Activated T-cell treated with anti-CD3 and anti-CD28 coated beads, Interleukin-2, amount 50 U/mL, for 72 hours (primary cell): ENCODE measurements around the gene SRMS. TPM values are rescaled to one million over a fixed set of nuclear protein-coding genes. Genes with fewer than 3 reads are reported as not detected.
A peak's percentile ranks its signal among the peaks of the same experiment; 100 is the strongest.
"Not testable (repeated sequence)": the region's sequence is repeated elsewhere in the genome, so short reads cannot be mapped to it uniquely, and the experiment has no call there.

ENCODE experiments used
- ATAC-seq, 2 donors: fragments of 150-1000 bp; cut with Tn5 transposase; replicated peaks in 1 of 2; 2 replicates each; pipeline ENCODE4 v1.10.0; 2021; ENCODE audit warnings: moderate library complexity in 2 of 2, mild to moderate bottlenecking in 1 of 2
- DNase-seq, 2 donors: peaks; one replicate each; pipeline ENCODE4 v3.0.0; 2021 to 2022; ENCODE audit warnings: mixed read lengths in 1 of 2
- H3K27ac Mint-ChIP-seq: one replicate; pipeline ENCODE4 v1.8.0; 2022; ENCODE audit warnings: mild to moderate bottlenecking, moderate library complexity, mixed read lengths
- H3K27me3 Mint-ChIP-seq: one replicate; pipeline ENCODE4 v1.8.0; 2022; ENCODE audit warnings: low read depth, mixed read lengths
- H3K36me3 Mint-ChIP-seq, 2 donors: one replicate each; pipeline ENCODE4 v1.8.0; 2022; ENCODE audit warnings: mixed read lengths in 2 of 2, mild to moderate bottlenecking in 1 of 2; ENCODE audit not compliant: insufficient read depth in 2 of 2
- H3K4me1 Mint-ChIP-seq: one replicate; pipeline ENCODE4 v1.8.0; 2022; ENCODE audit warnings: low read depth, mixed read lengths
- H3K4me3 Mint-ChIP-seq, 2 donors: one replicate each; pipeline ENCODE4 v1.8.0; 2022; ENCODE audit warnings: mild to moderate bottlenecking in 2 of 2, mixed read lengths in 2 of 2, moderate library complexity in 2 of 2
- H3K9me3 Mint-ChIP-seq, 2 donors: one replicate each; pipeline ENCODE4 v1.8.0; 2022; ENCODE audit warnings: mixed read lengths in 2 of 2
- total RNA-seq, 2 donors: library from RNA; stranded (reverse); gene quantifications; one replicate each; pipeline ENCODE4 v1.2.3, GENCODE V29; 2022

SRMS gene
- total RNA-seq, 2 donors from 2014 or later, result not detected

DNA sequence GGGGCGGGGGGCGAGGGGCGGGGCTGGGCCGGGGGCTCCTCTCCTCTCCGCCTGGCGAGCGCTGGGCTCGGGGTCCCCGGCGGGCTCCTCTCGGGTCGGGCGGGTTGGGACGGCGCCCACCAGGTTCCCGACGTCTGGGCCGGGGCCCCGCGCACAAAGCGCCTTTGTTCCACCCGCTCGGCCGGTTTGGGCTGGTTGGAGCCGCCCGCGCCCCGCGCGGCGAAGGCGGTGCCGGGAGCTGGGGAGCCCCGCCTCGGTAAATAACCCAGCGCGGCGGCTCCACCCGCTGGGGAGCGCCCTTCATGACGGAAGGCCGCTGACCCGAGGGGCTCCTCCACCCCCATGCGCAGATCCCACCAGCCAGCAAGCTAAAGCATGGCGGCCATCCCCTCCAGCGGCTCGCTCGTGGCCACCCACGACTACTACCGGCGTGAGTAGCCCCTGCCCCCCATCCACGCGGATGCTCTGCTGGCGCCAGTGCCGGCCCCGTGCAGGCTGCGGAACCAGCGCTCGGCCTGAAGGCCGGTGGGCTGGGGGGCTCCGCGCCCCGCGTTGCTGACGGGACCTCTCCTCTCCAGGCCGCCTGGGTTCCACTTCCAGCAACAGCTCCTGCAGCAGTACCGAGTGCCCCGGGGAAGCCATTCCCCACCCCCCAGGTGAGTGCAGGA, 26.5 kb downstream of the SRMS start:
- no peak overlapping the region for H3K27ac Mint-ChIP-seq
- H3K4me3 Mint-ChIP-seq, result peak overlapping the region; percentile 85 to 89
- peaks cover 8 to 17% of the 10 kb centered on the region in 2 donors for H3K36me3 Mint-ChIP-seq
- peaks cover 17% of the 10 kb centered on the region for H3K4me1 Mint-ChIP-seq
- DNase-seq (peak; percentile 67 to 79), ATAC-seq (peak; percentile 58 to 59)
- H3K9me3 Mint-ChIP-seq, result peaks cover 3 to 5% of the 10 kb centered on the region in 2 donors
- no peaks in the 10 kb centered on the region for H3K27me3 Mint-ChIP-seq

- H3K4me1 Mint-ChIP-seq, result peaks cover 17% of the 10 kb centered on the region
- peak within 1 kb of the TSS; percentile 85 to 89 for H3K4me3 Mint-ChIP-seq
- peaks cover 3 to 5% of the 10 kb centered on the region in 2 donors for H3K9me3 Mint-ChIP-seq
- DNase-seq, result peak; percentile 79 to 89
- H3K27me3 Mint-ChIP-seq, result no peaks in the 10 kb centered on the region
- H3K36me3 Mint-ChIP-seq, result peaks cover 10 to 17% of the 10 kb centered on the region in 2 donors
- no peak within 1 kb of the TSS for H3K27ac Mint-ChIP-seq
- peak; percentile 87 to 91 for ATAC-seq
These were observed 27.0 kb downstream of the SRMS start, which contains the start of gene PPDPF for GRCh38 chr20:63520504-63520933. Gene PPDPF, plus strand, starts transcription at chr20:63520765. Its CDS starts 544 bp downstream, at chr20:63521309.

GRCh38 chr20:63519668-63520503, 27.7 kb downstream of the SRMS start:
- Mint-ChIP-seq H3K36me3 (peaks cover 12 to 17% of the 10 kb centered on the region in 2 donors), H3K27ac (no peak overlapping the region), H3K4me3 (peak overlapping the region; percentile 74 to 77), H3K27me3 (no peaks in the 10 kb centered on the region), H3K9me3 (peaks cover 3 to 11% of the 10 kb centered on the region in 2 donors), H3K4me1 (peaks cover 17% of the 10 kb centered on the region)
- ATAC-seq (peak; percentile 69 to 74), DNase-seq (peak; percentile 77 to 81)

DNA sequence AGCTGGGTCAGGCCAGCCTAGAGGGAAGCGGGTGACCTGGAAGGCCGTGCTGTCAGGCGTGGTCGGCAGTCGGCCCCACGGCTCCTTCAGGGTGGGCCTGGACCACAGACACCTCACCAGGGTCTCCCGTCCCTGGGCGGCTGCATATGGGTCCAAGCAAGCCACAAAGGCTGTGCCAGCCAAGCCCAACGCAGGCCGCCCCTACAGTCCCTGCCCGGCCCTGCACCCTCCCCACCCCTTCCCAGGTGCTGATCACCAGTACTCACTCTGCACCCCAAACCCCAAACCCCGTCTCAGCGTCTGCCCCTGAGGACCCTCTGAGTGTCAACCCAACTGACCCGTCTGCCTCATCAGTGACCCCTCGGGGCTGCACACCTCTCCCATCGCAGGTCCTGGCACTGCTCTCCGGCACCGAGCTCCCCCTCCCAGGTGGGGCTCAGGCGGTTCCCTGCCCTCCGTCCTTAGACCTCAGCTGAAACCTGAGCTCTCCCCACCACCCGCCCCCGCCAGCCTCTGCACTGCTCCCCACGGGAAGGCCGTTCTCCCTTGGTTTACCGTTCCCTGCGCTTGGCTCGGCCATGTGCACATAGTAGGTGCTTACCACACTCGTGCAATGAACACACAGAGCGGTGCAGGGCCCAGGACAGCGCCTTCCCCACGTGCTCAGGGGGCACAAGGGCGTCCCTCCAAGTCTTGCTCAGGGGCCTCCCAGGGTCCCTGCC, 28.4 kb downstream of the SRMS start:
- H3K4me1 Mint-ChIP-seq, result peaks cover 10% of the 10 kb centered on the region
- DNase-seq (no peak), ATAC-seq (no peak)
- H3K9me3 Mint-ChIP-seq, result peaks cover 5 to 11% of the 10 kb centered on the region in 2 donors
- H3K27me3 Mint-ChIP-seq, result peaks cover 4% of the 10 kb centered on the region
- H3K27ac Mint-ChIP-seq, result no peak overlapping the region
- peak overlapping the region; percentile 74 to 77 for H3K4me3 Mint-ChIP-seq
- peaks cover 12 to 15% of the 10 kb centered on the region in 2 donors for H3K36me3 Mint-ChIP-seq

- H3K36me3 Mint-ChIP-seq, result peaks cover 7 to 9% of the 10 kb centered on the region in 2 donors
- peaks cover 7% of the 10 kb centered on the region for H3K27me3 Mint-ChIP-seq
- DNase-seq (no peak), ATAC-seq (no peak)
- peaks cover 8% of the 10 kb centered on the region for H3K4me1 Mint-ChIP-seq
- H3K4me3 Mint-ChIP-seq, result peak overlapping the region; percentile 42 to 77
- no peak overlapping the region for H3K27ac Mint-ChIP-seq
- H3K9me3 Mint-ChIP-seq, result peaks cover 5 to 7% of the 10 kb centered on the region in 2 donors
These were observed 29.1 kb downstream of the SRMS start for GRCh38 chr20:63518351-63518861.

DNA sequence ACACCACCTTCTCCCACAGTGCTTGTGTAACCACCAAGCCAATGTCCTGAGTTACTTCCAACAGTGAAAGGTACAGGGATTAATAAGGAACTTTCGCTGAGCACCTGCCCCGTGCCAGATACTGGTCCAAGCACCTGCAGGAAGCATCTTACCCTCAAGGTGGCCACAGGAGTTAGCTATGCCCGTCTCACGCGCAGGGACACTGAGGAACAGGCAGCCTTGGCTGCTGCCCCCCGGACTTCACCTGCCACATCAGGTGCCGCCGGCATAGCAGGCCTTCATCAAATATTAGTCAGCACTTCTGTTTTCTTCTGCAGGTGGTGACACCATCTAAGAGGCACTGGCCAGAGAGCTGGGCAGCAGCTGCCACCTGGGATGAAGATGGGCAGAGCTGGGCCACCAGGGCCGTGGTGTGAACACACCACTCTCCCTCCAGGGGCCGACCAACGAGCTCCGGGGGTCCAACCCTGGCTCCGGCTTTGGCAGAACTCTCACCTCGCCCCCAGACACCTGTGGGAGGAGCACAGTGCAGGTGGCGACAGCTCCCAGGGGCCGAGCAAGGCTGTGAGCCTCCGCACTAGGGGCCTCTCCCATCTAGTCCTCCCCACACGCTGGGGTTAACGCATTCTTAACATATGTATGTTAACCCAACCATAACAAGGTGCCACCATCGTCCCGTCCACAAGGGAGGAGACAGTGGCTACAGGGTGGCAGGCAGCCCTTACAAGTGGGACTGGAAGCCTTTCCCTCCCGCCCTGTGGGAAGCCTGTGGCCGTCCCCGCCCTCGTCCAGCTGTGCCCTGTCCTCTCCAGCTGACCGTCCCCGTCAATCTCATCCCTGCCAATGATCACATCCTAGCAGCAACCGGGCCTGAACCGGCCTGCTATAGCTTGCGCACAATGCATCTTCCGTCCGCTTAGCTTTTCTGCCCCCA, 29.9 kb downstream of the SRMS start:
- H3K27ac Mint-ChIP-seq, result no peak overlapping the region
- DNase-seq (no peak), ATAC-seq (no peak)
- H3K9me3 Mint-ChIP-seq, result peaks cover 4 to 6% of the 10 kb centered on the region in 2 donors
- peaks cover 7% of the 10 kb centered on the region for H3K4me1 Mint-ChIP-seq
- peak overlapping the region in 1 of 2 donors; percentile 3 for H3K4me3 Mint-ChIP-seq
- H3K36me3 Mint-ChIP-seq, result peaks cover 4 to 5% of the 10 kb centered on the region in 2 donors
- H3K27me3 Mint-ChIP-seq, result peaks cover 14% of the 10 kb centered on the region

GRCh38 chr20:63514520-63514919, 33.0 kb downstream of the SRMS start:
- H3K9me3 Mint-ChIP-seq, DNase-seq, H3K4me3 Mint-ChIP-seq, H3K36me3 Mint-ChIP-seq, H3K4me1 Mint-ChIP-seq, ATAC-seq, H3K27ac Mint-ChIP-seq: not testable (repeated sequence)
- peaks cover 41% of the 10 kb centered on the region for H3K27me3 Mint-ChIP-seq

GRCh38 chr20:63513207-63513606, 34.3 kb downstream of the SRMS start:
- Mint-ChIP-seq H3K36me3 (peaks cover 2 to 4% of the 10 kb centered on the region in 2 donors), H3K27me3 (peaks cover 50% of the 10 kb centered on the region), H3K4me1 (no peaks in the 10 kb centered on the region), H3K4me3 (no peak overlapping the region), H3K9me3 (peaks cover 2 to 5% of the 10 kb centered on the region in 2 donors), H3K27ac (no peak overlapping the region)
- DNase-seq (no peak), ATAC-seq (no peak)

DNA sequence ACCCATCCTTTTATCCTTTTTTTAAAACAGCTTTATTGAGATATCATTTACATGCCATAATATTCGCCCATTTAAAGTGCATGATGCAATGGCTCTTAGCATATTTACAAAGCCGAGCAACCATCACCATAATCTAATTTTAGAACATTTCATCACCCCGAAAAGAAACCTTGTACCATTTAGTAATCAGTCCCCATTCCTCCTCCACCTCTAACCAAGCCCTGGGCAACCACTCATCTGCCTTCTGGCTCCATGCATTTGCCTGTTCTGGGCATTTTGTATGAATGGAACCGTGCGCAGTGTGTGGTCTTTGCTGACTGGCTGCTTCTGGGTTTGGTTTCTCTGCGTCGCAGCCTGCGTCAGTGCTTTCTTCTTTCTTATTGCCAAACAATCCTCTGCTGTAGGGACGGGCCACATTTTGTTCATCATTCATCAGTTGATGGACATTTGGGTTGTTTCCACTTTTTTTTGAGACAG, 38.4 kb downstream of the SRMS start:
- H3K9me3 Mint-ChIP-seq, result peaks cover 2 to 4% of the 10 kb centered on the region in 2 donors
- H3K36me3 Mint-ChIP-seq, result peaks cover 0 to 2% of the 10 kb centered on the region in 2 donors
- no peak overlapping the region for H3K27ac Mint-ChIP-seq
- no peaks in the 10 kb centered on the region for H3K4me1 Mint-ChIP-seq
- H3K4me3 Mint-ChIP-seq, result no peak overlapping the region
- ATAC-seq, result no peak
- H3K27me3 Mint-ChIP-seq, result peaks cover 66% of the 10 kb centered on the region
- no peak for DNase-seq

- peaks cover 0 to 2% of the 10 kb centered on the region in 2 donors for H3K36me3 Mint-ChIP-seq
- peaks cover 2 to 5% of the 10 kb centered on the region in 2 donors for H3K9me3 Mint-ChIP-seq
- ATAC-seq, result peak; percentile 36 to 52
- H3K27ac Mint-ChIP-seq, result no peak overlapping the region
- DNase-seq, result no peak
- H3K27me3 Mint-ChIP-seq, result peaks cover 61% of the 10 kb centered on the region
- H3K4me1 Mint-ChIP-seq, result no peaks in the 10 kb centered on the region
- H3K4me3 Mint-ChIP-seq, result peak overlapping the region in 1 of 2 donors; percentile 6
These were observed 39.3 kb downstream of the SRMS start for GRCh38 chr20:63508072-63508768.

- no peaks in the 10 kb centered on the region for H3K4me1 Mint-ChIP-seq
- ATAC-seq (no peak), DNase-seq (no peak)
- H3K9me3 Mint-ChIP-seq, result peaks cover 2 to 5% of the 10 kb centered on the region in 2 donors
- no peak overlapping the region for H3K27ac Mint-ChIP-seq
- peaks cover 0 to 2% of the 10 kb centered on the region in 2 donors for H3K36me3 Mint-ChIP-seq
- H3K4me3 Mint-ChIP-seq, result peak overlapping the region in 1 of 2 donors; percentile 14
- H3K27me3 Mint-ChIP-seq, result peaks cover 51% of the 10 kb centered on the region
These were observed 40.3 kb downstream of the SRMS start for GRCh38 chr20:63507083-63507743.
